Omental fat pad (tissue), 4 donors: ENCODE data around the gene CRYBA4. TPM values are rescaled to one million over a fixed set of nuclear protein-coding genes. Genes with fewer than 3 reads are reported as not detected.

Experiments used
- ATAC-seq: fragments of 150-250 bp; one replicate; pipeline ENCODE4 v1.9.1; 2016; ENCODE audit warnings: mild to moderate bottlenecking, moderate library complexity; ENCODE audit not compliant: low FRiP score
- DNase-seq: peaks from one replicate; pipeline ENCODE4 v3.0.0-alpha.2; 2019; ENCODE audit warnings: low spot score
- CTCF ChIP-seq, 3 donors: fragments of 450-650 bp; IDR thresholded peaks; one replicate each; pipeline ENCODE4 v1.5.1; 2016 to 2017; ENCODE audit warnings: antibody characterized with exemption in 3 of 3, mild to moderate bottlenecking in 3 of 3, moderate library complexity in 2 of 3
- total RNA-seq, 4 donors: library from RNA; depleted of rRNA; stranded (reverse); fragments of >200 nt; gene quantifications; one replicate each; pipeline ENCODE4 v1.1.0, GENCODE V29; 2016

The CRYBA4 gene
- total RNA-seq, 4 donors from 2014 or later = not detected

- ATAC-seq (no peak), DNase-seq (no peak)
- no peak for TF ChIP-seq CTCF (IDR thresholded peaks at IDR 0.05)
Measured at GRCh38 chr22:26667140-26667539, 45.4 kb downstream of the CRYBA4 start.

GRCh38 chr22:26669060-26669481, 47.3 kb downstream of the CRYBA4 start:
- DNase-seq = no peak
- ATAC-seq = no peak
- no peak for TF ChIP-seq CTCF (IDR thresholded peaks at IDR 0.05)

- no peak for TF ChIP-seq CTCF (IDR thresholded peaks at IDR 0.05)
- ATAC-seq (no peak), DNase-seq (no peak)
Measured at GRCh38 chr22:26670459-26670858, 48.7 kb downstream of the CRYBA4 start.

- no peak for TF ChIP-seq CTCF (IDR thresholded peaks at IDR 0.05)
- ATAC-seq (no peak), DNase-seq (no peak)
Measured at GRCh38 chr22:26671317-26672059, 49.7 kb downstream of the CRYBA4 start.

- TF ChIP-seq CTCF (IDR thresholded peaks at IDR 0.05) = no peak
- DNase-seq (no peak), ATAC-seq (no peak)
Measured at GRCh38 chr22:26672060-26672471, 50.3 kb downstream of the CRYBA4 start.

GRCh38 chr22:26672590-26673468, 51.1 kb downstream of the CRYBA4 start:
- ATAC-seq (peak; percentile 78), DNase-seq (peak; percentile 85)
- no peak for TF ChIP-seq CTCF (IDR thresholded peaks at IDR 0.05)
